GM18508 (cell line): ENCODE data around the gene FAF1.

Experiments
- ATAC-seq: cut with Tn5 transposase; IDR thresholded peaks from one replicate; pipeline ENCODE4 v1.9.1; 2021; ENCODE audit warnings: moderate number of reproducible peaks; ENCODE audit not compliant: insufficient read depth, unreplicated experiment

FAF1 gene

GRCh38 chr1:50393522-50394120, 566.4 kb downstream of the FAF1 start:
- ATAC-seq = no peak
